WTC11 (cell line): ENCODE results near the gene RRAD. TPM values are rescaled to one million over a fixed set of nuclear protein-coding genes. Genes with fewer than 3 reads are reported as not detected.

Experiments used
- ATAC-seq: fragments of 200-7000 bp; cut with Tn5 transposase; 2 replicates; pipeline ENCODE4 v1.10.0; 2021; ENCODE audit warnings: mild to moderate bottlenecking, moderate library complexity
- CTCF ChIA-PET: fragments of 300-600 bp; sonication (Branson Sonifier 250); formaldehyde crosslinking; loops from one replicate; lab custom pipeline; 2021; ENCODE audit warnings: antibody characterized with exemption; lab: Charles Lee
- POLR2A ChIA-PET: fragments of 350-600 bp; sonication (Branson Sonifier 250); formaldehyde crosslinking; loops from one replicate; lab custom pipeline; 2021; ENCODE audit warnings: antibody characterized with exemption; lab: Charles Lee
- DNase-seq: peaks from one replicate; pipeline ENCODE4 v3.0.0; 2021; ENCODE audit warnings: low spot score
- H3K27ac Mint-ChIP-seq: 2 replicates; pipeline ENCODE4 v1.8.0; 2021; ENCODE audit warnings: mixed read lengths
- H3K27me3 Mint-ChIP-seq: 2 replicates; pipeline ENCODE4 v1.8.0; 2021; ENCODE audit warnings: low read depth, mild to moderate bottlenecking, moderate library complexity, mixed read lengths
- H3K36me3 Mint-ChIP-seq: 2 replicates; pipeline ENCODE4 v1.8.0; 2021; ENCODE audit warnings: mixed read lengths
- H3K4me1 Mint-ChIP-seq: 2 replicates; pipeline ENCODE4 v1.8.0; 2022; ENCODE audit warnings: mixed read lengths
- H3K4me3 Mint-ChIP-seq: 2 replicates; pipeline ENCODE4 v1.8.0; 2021; ENCODE audit warnings: mild to moderate bottlenecking, moderate library complexity, mixed read lengths
- H3K9me3 Mint-ChIP-seq: 2 replicates; pipeline ENCODE4 v1.8.0; 2021; ENCODE audit warnings: mixed read lengths
- ATF6 ChIP-seq: sonication (generic); formaldehyde crosslinking; IDR thresholded peaks from 2 replicates; pipeline ENCODE4 v1.8.1; 2023; ENCODE audit warnings: mild to moderate bottlenecking, missing genetic modification reagents
- GTF2I ChIP-seq: fragments of 250-450 bp; sonication (Bioruptor Pico); conservative IDR thresholded peaks from 2 replicates; pipeline ENCODE4 v1.4.0; 2021; ENCODE audit warnings: mild to moderate bottlenecking
- IRF1 ChIP-seq: sonication (generic); formaldehyde crosslinking; IDR thresholded peaks from 2 replicates; pipeline ENCODE4 v1.8.0; 2023; ENCODE audit warnings: missing genetic modification reagents
- IRF2 ChIP-seq: sonication (generic); formaldehyde crosslinking; IDR thresholded peaks from 2 replicates; pipeline ENCODE4 v1.8.0; 2022; ENCODE audit warnings: low read depth, missing genetic modification reagents, borderline replicate concordance
- JUN ChIP-seq: sonication (generic); formaldehyde crosslinking; IDR thresholded peaks from 2 replicates; pipeline ENCODE4 v1.8.0; 2023; ENCODE audit warnings: mild to moderate bottlenecking, missing genetic modification reagents
- KAT7 ChIP-seq: sonication (generic); formaldehyde crosslinking; IDR thresholded peaks from 2 replicates; pipeline ENCODE4 v1.8.1; 2023; ENCODE audit warnings: missing genetic modification reagents, mild to moderate bottlenecking, borderline replicate concordance
- MXD4 ChIP-seq: fragments of 250-450 bp; sonication (Bioruptor Pico); IDR thresholded peaks from 2 replicates; pipeline ENCODE4 v1.8.0; 2021; ENCODE audit warnings: mild to moderate bottlenecking, moderate library complexity, borderline replicate concordance
- NR1H2 ChIP-seq: sonication (generic); formaldehyde crosslinking; IDR thresholded peaks from 2 replicates; pipeline ENCODE4 v1.9.0; 2021; ENCODE audit warnings: mild to moderate bottlenecking, moderate library complexity, missing genetic modification reagents
- RELA ChIP-seq: sonication (generic); formaldehyde crosslinking; IDR thresholded peaks from 2 replicates; pipeline ENCODE4 v1.8.1; 2022; ENCODE audit warnings: missing genetic modification reagents, mild to moderate bottlenecking, borderline replicate concordance
- STAT6 ChIP-seq: sonication (generic); formaldehyde crosslinking; conservative IDR thresholded peaks from 2 replicates; pipeline ENCODE4 v1.8.1; 2023; ENCODE audit warnings: mild to moderate bottlenecking, low read depth, missing genetic modification reagents, moderate library complexity
- USF2 ChIP-seq: sonication (generic); formaldehyde crosslinking; IDR thresholded peaks from 2 replicates; pipeline ENCODE4 v1.8.1; 2023; ENCODE audit warnings: mild to moderate bottlenecking, missing genetic modification reagents, moderate library complexity
- ZBTB43 ChIP-seq: sonication (generic); formaldehyde crosslinking; IDR thresholded peaks from 2 replicates; pipeline ENCODE4 v1.8.1; 2023; ENCODE audit warnings: mild to moderate bottlenecking, missing genetic modification reagents
- ZNF232 ChIP-seq: sonication (generic); formaldehyde crosslinking; IDR thresholded peaks from 2 replicates; pipeline ENCODE4 v1.8.0; 2022; ENCODE audit warnings: mild to moderate bottlenecking, missing genetic modification reagents
- ZNF281 ChIP-seq: sonication (generic); formaldehyde crosslinking; IDR thresholded peaks from 2 replicates; pipeline ENCODE4 v1.8.0; 2023; ENCODE audit warnings: mild to moderate bottlenecking, missing genetic modification reagents
- ZNF317 ChIP-seq: sonication (generic); formaldehyde crosslinking; IDR thresholded peaks from 2 replicates; pipeline ENCODE4 v1.8.1; 2023; ENCODE audit warnings: low read depth, mild to moderate bottlenecking, moderate library complexity, missing genetic modification reagents, borderline replicate concordance
- ZNF416 ChIP-seq: fragments of 250-450 bp; sonication (Bioruptor Pico); IDR thresholded peaks from 2 replicates; pipeline ENCODE4 v1.9.0; 2021; ENCODE audit warnings: mild to moderate bottlenecking, inconsistent platforms
- ZNF512 ChIP-seq: sonication (generic); formaldehyde crosslinking; IDR thresholded peaks from 2 replicates; pipeline ENCODE4 v1.8.1; 2022; ENCODE audit warnings: missing genetic modification reagents, borderline replicate concordance
- total RNA-seq: library from RNA; stranded (reverse); gene quantifications from 3 replicates; pipeline ENCODE4 v1.2.3, GENCODE V29; 2021

The RRAD gene
- total RNA-seq, 1 experiment from 2014 or later, result 0.52 TPM

GRCh38 chr16:66940236-66940635 is 14.9 kb upstream of the RRAD start:
- peaks cover 18% of the 10 kb centered on the region for H3K36me3 Mint-ChIP-seq
- TF ChIP-seq ZNF317 (CRISPR knock-in tag) (no peak), NR1H2 (CRISPR knock-in tag) (no peak), ZNF416 (CRISPR knock-in tag) (no peak), IRF2 (CRISPR knock-in tag) (no peak), ZNF512 (no peak), RELA (CRISPR knock-in tag) (no peak)
- ATAC-seq (no peak), DNase-seq (no peak)
- ChIA-PET CTCF (no interaction called here), POLR2A (no interaction called here)
- peaks cover 4% of the 10 kb centered on the region; the same call in 1 of the 2 replicates for H3K27me3 Mint-ChIP-seq
- H3K4me1 Mint-ChIP-seq, result peaks cover 12% of the 10 kb centered on the region
- no peak overlapping the region for H3K4me3 Mint-ChIP-seq
- H3K27ac Mint-ChIP-seq, result no peak overlapping the region
- H3K9me3 Mint-ChIP-seq, result no peaks in the 10 kb centered on the region

- Mint-ChIP-seq H3K9me3 (no peaks in the 10 kb centered on the region), H3K4me3 (no peak overlapping the region), H3K27me3 (peaks cover 12% of the 10 kb centered on the region; the same call in 1 of the 2 replicates), H3K36me3 (peaks cover 18% of the 10 kb centered on the region), H3K27ac (no peak overlapping the region), H3K4me1 (peaks cover 15% of the 10 kb centered on the region)
- ATAC-seq (no peak), DNase-seq (no peak)
- ChIA-PET POLR2A (no interaction called here), CTCF (no interaction called here)
- TF ChIP-seq GTF2I, result no peak
- no peak for TF ChIP-seq ZBTB43 (CRISPR knock-in tag)
- no peak for TF ChIP-seq ZNF232 (CRISPR knock-in tag)
Observed at GRCh38 chr16:66939366-66939765, 14.0 kb upstream of the RRAD start.

- Mint-ChIP-seq H3K27ac (no peak overlapping the region), H3K27me3 (peaks cover 13% of the 10 kb centered on the region), H3K4me3 (no peak overlapping the region), H3K4me1 (peaks cover 29% of the 10 kb centered on the region), H3K9me3 (no peaks in the 10 kb centered on the region), H3K36me3 (peaks cover 15% of the 10 kb centered on the region)
- no peak for DNase-seq
- POLR2A ChIA-PET, result no interaction called here
- CTCF ChIA-PET, result interaction anchor here (1.6 kb wide), 1 partner anchor 217 kb away, joined by 4 read pairs; no protein-coding TSS in a partner anchor
- ATAC-seq, result no peak
- no peak for TF ChIP-seq ZNF281 (CRISPR knock-in tag)
- no peak for TF ChIP-seq STAT6 (CRISPR knock-in tag)
- TF ChIP-seq IRF1 (CRISPR knock-in tag), result no peak
- TF ChIP-seq NR1H2 (CRISPR knock-in tag), result no peak
- no peak for TF ChIP-seq MXD4 (CRISPR knock-in tag)
- TF ChIP-seq KAT7, result no peak
- no peak for TF ChIP-seq JUN
- no peak for TF ChIP-seq ZNF416 (CRISPR knock-in tag)
- TF ChIP-seq ATF6, result no peak
- no peak for TF ChIP-seq ZBTB43 (CRISPR knock-in tag)
- no peak for TF ChIP-seq USF2
Observed at GRCh38 chr16:66937725-66938337, 12.5 kb upstream of the RRAD start.
